Spleen (tissue), 7 donors: ENCODE data around the gene CD4.
A peak's percentile ranks its signal among the peaks of the same experiment; 100 is the strongest.

Experiments
- POLR2A ChIP-seq, 3 donors: fragments of 450-650 bp; IDR thresholded peaks; one replicate each; pipeline ENCODE4 v1.5.1; 2017; ENCODE audit warnings: antibody characterized with exemption in 3 of 3, mild to moderate bottlenecking in 1 of 3
- TF ChIP-seq, protein P1 (sequence below), 11 experiments: fragments of 200-600 bp in 7 of 11; fragments of 450-650 bp in 4 of 11; sonication (generic) in 4 of 11; IDR thresholded peaks in 8 of 11; conservative IDR thresholded peaks in 3 of 11; 1 replicate in 7 of 11; 2 replicates in 4 of 11; pipeline versions ENCODE4 v1.4.0 to v1.8.0; 2016 to 2021; ENCODE audit warnings: antibody characterized with exemption in 11 of 11, inconsistent platforms in 4 of 11, mild to moderate bottlenecking in 1 of 11
- donor health status: DM: no; HTN: no; CAD: no; lungs with moderate emphysema.
- donor health status: DM: no; HTN: no; CAD: no.
- donor health status: DM: no; HTN: no; CAD: no.

DNA sequence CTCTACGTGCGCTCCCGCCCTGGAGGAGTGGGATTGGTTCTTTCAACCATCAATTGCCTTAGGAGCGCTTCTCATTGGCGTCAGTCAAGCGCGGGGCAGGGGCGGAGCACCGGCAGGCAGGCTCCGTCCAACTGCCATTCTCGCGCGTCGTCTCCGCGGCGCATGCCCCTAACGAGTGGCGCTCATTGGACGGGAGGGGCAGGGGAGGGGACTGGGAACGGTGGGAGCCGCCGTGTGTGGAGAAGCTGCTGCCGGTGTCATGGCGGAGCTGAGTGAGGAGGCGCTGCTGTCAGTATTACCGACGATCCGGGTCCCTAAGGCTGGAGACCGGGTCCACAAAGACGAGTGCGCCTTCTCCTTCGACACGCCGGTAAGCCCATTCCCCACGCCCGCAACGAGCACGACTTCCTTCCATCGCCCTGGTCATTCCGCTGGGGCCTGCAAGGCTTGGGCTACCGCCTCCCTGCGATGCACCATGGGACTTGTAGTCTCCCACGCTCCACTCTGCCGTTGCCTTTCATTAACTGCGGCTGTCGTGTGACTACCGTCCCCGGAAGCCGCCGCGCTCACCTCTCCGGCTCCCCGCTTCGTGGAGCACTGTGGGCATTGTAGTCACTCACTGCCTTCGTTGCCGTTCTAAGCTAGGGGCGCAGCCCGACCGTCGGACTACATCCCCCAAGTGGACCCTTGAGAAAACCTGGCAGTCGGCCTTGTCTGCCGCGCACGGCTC is 62.8 kb downstream of the CD4 start, which contains the start of gene USP5:
- TF ChIP-seq, protein P1, sequence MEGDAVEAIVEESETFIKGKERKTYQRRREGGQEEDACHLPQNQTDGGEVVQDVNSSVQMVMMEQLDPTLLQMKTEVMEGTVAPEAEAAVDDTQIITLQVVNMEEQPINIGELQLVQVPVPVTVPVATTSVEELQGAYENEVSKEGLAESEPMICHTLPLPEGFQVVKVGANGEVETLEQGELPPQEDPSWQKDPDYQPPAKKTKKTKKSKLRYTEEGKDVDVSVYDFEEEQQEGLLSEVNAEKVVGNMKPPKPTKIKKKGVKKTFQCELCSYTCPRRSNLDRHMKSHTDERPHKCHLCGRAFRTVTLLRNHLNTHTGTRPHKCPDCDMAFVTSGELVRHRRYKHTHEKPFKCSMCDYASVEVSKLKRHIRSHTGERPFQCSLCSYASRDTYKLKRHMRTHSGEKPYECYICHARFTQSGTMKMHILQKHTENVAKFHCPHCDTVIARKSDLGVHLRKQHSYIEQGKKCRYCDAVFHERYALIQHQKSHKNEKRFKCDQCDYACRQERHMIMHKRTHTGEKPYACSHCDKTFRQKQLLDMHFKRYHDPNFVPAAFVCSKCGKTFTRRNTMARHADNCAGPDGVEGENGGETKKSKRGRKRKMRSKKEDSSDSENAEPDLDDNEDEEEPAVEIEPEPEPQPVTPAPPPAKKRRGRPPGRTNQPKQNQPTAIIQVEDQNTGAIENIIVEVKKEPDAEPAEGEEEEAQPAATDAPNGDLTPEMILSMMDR (IDR thresholded peaks at IDR 0.05 in 8 of 11, conservative IDR thresholded peaks at IDR 0.05 in 3 of 11), result peak in 7 of 11 experiments; percentile 3 to 52 (median 18)
- peak in 1 of 3 donors; percentile 79 for TF ChIP-seq POLR2A (IDR thresholded peaks at IDR 0.05)
